Cortex of kidney (tissue), 1 donor: ENCODE measurements around the gene FES.
"Not testable (repeated sequence)": the region's sequence is repeated elsewhere in the genome, so short reads cannot be mapped to it uniquely, and the experiment has no call there.

Experiments
- DNase-seq: peaks from one replicate; lab custom pipeline; 2025; lab: John Stamatoyannopoulos, UW

The FES gene

DNA sequence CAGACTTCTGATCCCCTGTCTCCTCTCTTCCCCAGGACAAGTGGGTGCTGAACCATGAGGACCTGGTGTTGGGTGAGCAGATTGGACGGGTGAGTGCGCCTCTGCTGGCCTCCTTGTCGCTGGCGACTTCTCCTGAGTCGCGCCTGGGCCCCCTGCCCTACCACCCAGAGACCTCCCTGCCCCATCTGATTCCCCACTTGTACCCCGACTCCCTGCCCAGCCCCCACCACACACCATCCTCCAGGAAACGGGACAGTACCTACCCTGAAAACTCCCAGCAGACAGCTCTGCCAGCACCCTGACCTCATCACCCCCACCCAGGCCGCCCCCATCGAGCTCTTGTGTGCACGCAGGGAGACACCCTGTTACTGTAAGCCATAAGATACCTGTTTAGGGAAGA lies 7.7 kb downstream of the FES start:
- no peak for DNase-seq

DNA sequence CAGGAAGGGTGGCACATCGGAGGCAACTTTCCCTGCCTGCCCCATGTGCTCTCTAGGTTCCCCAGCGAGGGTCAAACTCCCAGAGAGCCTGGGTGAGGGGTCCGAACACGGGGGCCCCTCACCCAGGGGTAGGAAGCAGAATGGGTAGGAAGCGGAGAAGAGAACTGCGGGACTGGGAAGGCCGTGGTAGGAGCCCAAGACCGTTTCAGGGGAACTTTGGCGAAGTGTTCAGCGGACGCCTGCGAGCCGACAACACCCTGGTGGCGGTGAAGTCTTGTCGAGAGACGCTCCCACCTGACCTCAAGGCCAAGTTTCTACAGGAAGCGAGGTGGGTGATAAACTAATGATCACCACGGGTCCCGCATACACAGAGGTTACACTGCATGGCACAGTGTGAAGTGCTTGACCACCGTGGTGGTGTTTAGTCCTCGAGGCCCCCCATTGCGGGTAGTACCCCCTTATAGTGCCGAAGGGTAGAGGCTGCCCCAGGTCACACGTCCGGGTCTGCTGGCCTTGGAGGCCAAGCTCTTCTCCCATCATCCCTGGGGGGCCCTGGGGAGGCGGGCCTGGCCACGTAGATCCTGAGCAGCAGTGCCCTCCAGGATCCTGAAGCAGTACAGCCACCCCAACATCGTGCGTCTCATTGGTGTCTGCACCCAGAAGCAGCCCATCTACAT lies 8.3 kb downstream of the FES start:
- no peak for DNase-seq

DNA sequence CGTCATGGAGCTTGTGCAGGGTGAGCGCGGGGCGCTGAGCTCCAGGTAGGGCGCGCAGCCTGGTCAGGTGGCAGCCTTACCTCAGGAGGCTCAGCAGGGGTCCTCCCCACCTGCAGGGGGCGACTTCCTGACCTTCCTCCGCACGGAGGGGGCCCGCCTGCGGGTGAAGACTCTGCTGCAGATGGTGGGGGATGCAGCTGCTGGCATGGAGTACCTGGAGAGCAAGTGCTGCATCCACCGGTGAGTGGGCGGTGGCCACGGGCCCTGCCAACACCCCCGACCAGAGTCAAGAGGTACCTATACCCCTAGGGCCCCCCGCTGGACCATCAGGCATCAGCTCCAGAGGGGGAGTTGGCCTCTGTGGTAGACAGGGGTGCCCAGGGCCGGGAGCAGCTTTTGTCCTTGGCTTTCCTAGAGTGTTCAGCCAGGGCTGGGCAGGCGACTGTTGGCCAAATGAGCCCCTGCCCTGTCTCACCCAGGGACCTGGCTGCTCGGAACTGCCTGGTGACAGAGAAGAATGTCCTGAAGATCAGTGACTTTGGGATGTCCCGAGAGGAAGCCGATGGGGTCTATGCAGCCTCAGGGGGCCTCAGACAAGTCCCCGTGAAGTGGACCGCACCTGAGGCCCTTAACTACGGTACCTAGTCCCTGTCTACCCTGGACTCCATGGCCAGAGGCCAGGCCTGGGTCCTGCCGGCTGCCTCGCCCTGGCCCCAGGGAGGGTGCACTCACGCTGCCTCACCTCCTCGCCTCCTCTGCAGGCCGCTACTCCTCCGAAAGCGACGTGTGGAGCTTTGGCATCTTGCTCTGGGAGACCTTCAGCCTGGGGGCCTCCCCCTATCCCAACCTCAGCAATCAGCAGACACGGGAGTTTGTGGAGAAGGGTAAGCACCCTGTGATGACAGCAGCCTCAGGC lies 9.1 kb downstream of the FES start:
- no peak for DNase-seq

DNA sequence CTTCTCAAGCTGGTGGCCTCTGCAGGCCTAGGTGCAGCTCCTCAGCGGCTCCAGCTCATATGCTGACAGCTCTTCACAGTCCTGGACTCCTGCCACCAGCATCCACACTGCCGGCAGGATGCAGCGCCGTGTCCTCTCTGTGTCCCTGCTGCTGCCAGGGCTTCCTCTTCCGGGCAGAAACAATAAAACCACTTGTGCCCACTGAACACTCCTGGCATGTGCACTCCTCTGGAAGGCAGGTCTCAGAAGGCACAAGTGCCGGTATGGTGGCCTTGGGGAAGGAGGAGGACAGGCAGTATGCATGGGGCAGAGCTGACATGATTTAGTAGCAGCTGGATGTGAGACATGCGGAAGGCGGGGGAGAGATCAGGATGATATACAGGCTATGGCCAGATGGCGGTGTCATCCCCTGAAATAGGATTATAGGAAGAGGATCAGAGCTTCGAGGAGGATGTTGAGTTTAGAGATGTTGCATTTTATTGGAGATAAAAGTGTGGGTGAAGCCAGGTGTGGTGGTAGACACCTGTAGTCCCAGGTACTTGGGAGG lies 11.3 kb downstream of the FES start:
- no peak for DNase-seq

DNA sequence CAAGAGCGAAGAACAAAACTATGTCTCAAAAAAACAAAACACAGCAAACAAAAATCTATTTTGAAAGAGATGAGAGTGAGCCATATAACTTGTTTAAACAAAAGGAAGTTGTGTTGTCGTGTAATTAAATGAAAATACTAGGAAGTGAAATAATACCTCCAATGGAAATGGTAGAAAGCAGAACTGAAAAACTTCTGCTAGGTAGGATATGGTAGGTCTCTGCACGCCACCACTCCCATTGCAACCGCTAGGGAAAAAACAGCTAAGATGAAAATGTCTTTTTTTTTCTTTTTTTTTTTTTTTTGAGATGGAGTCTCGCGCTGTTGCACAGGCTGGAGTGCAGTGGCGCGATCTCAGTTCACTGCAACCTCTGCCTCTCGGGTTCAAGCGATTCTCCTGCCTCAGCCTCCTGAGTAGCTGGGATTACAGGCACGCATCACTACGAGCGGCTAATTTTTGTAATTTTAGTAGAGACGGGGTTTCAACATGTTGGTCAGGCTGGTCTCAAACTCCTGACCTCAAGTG lies 12.9 kb downstream of the FES start:
- not testable (repeated sequence) for DNase-seq

DNA sequence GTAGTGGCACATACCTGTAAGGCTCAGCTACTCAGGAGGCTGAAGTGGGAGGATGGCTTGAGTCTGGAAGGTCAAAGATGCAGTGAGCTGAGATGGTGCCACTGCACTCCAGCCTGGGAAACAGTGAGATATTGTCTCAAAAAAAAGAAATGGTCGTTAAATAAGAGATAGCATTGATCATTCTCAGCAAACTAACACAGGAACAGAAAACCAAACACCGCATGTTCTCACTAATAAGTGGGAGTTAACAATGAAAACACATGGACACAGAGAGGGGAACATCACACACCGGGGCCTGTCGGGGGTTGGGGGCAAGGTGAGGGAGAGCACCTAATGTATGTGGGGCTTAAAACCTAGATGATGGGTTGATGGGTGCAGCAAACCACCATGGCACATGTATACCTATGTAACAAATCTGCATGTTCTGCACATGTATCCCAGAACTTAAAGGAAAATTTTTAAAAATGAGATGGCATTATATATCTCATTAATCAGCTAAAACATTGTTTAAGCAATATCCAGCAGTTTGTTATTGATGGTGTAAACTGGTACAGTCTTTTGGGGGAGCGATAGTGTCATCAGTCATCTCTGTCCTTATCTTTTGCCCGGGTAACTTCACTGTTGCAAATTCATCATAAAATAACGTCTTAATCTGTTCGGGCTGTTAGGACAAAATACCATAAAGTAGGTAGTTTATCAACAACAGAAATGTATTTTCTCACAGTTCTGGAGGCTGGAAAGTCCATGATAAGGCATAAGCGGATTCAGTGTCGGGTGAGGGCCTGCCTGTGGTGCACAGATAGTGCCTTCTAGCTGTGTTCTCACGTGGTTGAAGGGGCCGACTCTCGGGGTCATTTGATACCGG lies 17.1 kb downstream of the FES start:
- DNase-seq, result no peak

DNA sequence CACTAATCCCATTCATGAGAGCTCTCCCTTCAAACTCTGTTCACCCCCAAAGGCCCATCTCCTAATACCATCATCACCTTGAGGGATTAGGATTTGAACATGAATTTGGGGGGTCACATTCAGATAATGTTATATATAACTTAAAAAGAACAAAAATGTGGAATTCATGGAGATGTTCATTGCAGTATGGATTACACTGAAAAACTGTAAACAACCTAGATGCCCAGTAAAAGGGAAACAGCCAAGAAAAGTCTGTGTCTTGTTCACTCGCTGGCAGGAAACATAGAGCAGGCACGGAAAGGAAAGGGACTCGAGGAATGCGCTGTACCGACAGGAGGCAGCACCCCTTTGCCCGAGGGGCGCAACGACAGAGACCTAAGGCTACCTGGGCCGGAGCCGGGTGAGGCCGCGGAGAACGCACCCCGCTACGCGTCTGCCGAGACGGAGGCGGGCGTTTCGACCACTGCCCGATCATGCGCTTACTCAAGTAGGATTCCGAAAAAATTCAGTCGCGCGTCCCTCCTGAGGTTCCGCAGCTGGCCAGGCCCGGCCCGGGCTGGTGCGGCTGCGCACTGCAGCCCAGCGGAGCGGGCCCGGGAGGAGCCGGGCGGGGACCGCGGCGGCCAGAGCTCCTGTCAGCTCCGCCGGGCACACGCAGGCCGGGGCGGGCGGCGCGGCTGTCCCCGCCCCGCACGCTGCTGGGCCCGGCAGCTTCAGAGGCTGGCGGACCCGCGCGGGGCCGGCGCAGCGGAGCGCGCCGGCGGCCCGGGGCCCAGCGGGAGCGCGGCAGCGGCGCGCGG lies 17.9 kb downstream of the FES start:
- no peak for DNase-seq

DNA sequence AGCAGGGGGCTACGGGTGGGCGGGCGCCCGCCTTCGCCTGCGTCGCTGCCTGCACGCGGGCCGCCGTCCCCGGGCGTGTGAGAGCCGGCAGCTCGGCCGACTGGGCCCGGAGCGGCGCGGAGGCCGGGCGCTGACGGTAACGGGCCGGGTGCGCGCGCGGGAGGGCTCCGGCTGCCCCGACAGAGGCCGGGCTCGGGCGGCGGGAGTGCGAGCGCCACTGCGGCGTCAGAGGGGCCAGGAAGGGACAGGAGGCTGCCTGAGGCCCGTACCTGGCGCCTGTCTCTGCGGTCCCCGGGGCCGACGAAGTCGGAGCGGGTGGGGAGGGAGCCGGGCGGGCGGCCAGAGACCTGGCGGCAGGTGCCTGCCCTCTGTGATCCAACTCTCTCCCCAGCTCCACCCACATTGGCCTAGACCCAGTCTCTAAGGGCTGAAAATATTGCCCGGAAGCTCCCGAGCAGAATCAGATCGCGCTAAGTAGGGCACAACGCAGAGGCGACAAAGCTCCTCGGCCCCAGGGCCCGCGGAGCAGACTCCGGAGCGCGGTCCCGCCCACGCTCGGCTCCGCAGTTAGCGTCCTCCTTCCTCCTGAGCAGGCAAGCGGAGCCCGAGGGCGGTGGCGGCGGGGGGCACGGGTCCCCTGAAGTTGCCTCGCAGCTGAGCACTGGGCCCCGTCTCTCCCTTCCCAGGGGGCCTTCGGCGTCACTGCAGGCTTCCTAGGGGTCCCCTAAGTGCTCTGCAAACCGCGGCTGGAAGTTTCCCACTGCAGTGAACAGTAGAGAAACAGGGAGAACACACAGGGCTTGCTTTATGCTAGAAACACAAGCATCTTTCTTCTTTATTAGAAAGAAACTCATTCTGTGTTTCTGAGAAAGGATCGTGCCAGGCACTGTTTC lies 18.8 kb downstream of the FES start, which contains the start of gene MAN2A2:
Gene MAN2A2 (plus strand): TSS at position 463 of the 893 bp plus-strand sequence. CDS start 906 bp downstream, outside the sequence.
- DNase-seq, result no peak

DNA sequence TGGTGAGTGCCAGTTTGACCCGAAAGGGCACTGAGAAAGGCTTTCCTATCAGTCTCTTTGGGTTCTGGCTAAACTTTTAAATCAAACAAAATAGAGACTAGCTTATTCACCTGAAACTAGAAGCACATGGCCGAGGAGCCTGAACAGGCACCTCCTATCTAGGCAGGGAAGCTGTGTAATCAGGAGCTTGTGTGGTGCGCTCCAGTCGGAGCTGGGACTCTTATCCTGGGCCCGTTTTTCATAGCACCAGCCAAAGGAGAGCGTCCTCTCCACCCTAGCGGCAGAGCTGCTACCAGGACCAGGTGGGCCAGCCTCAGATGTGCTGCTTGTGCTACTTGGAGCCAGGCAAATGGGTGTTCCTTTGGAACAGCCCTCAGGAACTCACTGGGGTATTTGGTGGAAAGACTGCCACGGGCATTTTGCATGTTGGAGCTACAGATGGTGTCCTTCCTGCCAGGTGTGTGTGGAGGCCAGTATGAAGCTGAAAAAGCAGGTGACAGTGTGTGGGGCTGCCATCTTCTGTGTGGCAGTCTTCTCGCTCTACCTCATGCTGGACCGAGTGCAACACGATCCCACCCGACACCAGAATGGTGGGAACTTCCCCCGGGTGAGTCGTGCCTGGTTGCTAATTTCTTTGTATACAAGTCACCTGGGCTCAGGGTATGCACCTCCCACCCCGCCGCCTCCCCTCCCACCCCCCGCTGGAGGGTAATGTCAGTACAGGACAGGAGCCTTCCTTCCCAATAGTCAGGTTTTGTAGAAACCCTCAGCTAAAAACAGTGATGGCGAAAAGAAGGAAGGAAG lies 19.6 kb downstream of the FES start:
- DNase-seq, result no peak

DNA sequence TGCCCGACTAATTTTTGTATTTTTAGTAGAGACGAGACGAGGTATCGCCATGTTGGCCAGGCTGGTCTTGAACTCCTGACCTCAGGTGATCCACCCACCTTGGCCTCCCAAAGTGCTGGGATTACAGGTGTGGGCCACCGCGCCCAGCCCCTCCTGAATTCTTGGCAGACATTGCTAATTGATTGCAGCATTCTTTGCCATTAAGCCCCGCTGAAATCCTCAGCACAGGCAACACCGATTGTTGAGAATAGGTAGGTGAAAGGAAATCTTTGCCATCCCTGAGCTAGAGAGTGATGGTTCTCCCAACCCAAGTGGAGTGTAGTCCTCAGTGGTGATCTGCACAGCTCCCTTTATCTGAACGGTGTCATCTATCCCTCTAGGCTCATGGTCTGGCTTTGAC lies 20.4 kb downstream of the FES start:
- no peak for DNase-seq

DNA sequence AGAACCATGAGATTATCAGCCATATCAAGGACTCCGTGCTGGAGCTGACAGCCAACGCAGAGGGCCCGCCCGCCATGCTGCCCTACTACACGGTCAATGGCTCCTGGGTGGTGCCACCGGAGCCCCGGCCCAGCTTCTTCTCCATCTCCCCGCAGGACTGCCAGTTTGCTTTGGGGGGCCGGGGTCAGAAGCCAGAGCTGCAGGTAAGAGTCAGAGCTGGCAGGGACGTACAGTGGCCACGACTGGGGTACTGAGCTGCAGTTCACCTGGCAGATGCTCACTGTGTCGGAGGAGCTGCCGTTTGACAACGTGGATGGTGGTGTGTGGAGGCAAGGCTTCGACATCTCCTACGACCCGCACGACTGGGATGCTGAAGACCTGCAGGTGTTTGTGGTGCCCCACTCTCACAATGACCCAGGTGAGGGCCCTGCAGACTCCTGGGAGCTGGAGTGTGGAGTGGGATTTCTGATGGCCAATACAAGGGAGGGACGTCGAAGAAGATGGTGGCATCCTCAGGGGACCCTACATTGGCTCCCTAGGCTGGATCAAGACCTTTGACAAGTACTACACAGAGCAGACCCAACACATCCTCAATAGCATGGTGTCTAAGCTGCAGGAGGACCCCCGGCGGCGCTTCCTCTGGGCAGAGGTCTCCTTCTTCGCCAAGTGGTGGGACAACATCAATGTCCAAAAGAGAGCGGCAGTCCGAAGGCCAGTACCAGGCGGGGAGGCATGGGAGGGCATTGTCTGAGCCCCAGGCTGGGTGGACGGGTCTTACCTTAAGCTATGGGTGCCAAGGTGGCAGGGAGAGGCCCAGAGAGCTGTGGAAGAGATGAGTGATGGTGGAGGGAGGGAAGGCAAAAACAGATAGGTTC lies 21.2 kb downstream of the FES start:
- DNase-seq, result no peak

DNA sequence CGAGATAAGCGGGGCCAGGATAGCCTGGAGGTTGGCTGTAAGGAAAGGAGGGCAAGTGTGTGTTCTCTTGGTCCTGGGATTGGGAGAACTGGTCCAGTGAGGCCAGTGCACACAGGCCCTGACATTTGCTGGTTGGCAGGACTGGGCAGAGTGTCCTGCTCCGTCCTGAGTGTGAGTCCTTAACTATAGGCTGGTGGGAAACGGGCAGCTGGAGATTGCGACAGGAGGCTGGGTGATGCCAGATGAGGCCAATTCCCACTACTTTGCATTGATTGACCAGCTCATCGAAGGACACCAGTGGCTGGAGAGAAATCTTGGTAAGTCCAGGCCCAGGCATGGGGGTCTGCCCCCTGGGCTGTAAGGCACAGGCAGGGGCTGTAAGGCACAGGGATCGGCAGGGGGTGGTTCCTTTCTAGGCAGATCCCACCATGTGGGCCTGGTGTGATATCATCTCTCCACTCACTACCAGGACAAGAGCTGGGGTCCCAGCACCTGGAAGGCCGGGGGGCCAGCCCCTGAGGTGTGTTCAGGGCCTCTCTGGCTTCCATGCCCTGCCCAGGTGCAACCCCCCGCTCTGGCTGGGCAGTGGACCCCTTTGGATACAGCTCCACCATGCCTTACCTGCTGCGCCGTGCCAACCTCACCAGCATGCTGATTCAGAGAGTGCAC lies 22.0 kb downstream of the FES start:
- DNase-seq, result no peak

DNA sequence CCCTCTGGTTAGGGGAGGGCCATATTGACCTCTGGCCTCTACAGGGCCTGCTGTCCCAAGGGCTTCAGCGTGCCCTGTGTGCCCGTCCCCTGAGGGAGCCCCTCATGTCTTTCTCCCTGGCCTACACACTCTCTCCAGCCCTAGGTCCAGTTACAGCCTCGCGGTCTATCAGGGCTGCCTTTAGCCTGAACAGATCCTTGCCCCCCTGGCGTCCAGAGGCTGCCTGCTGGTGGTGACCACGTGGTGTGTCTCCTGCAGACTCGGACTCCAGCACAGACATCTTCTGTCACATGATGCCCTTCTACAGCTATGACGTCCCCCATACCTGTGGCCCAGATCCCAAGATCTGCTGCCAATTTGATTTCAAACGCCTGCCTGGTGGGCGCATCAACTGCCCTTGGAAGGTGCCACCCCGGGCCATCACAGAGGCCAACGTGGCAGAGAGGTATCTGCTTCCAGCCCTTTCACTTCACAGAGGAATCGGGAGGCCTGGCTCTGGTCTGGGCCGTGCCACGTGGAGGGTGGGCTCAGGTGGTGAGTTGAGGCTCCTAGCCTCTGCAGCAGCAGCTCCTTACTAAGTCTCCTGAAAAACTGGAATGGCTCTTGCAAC lies 22.9 kb downstream of the FES start:
- DNase-seq, result no peak

DNA sequence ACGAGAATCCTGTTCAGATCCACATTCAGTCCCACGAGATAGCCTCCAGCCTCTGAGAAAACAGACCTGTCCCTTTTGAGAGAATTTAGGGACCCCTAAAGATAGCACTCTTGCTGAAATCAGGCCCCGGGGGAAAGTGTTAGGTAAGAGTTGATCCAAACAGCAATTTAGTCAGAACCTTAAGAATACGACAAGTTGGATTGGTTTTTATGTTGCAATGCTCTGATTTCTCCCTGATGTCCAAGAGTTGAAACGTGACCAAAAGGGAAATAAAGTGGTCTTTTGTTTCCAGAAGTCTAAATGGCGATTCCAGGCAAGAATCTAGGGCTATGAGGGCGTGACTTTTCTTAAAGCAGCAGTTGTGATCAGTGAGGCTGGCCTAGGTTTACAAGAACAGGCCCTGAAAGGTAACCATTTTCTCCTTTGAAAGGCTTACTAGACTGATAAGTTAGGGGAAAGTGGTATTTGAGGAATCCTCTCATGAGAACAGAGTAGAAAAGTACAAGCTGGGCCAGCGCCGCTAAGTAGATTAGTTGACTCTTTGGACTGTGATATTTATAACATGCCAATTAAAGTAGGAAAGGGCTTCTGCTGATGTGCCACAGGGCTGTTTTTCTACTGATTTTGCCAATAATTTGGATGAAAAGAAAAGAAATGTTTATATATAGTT lies 23.7 kb downstream of the FES start:
- DNase-seq, result no peak

DNA sequence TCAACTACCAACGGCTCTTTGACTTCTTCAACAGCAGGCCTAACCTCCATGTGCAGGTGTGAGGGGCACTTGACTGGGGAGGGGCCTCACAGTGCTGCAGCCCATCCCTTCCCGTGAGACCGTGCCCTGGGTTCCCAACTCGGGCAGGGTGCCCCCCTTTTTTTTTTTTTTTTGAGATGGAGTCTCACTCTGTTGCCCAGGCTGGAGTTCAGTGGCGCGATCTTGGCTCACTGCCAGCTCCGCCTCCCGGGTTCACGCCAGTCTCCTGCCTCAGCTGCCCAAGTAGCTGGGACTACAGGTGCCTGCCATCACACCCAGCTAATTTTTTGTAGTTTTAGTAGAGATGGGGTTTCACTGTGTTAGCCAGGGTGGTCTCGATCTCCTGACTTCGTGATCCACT lies 25.1 kb downstream of the FES start:
- DNase-seq, result not testable (repeated sequence)

DNA sequence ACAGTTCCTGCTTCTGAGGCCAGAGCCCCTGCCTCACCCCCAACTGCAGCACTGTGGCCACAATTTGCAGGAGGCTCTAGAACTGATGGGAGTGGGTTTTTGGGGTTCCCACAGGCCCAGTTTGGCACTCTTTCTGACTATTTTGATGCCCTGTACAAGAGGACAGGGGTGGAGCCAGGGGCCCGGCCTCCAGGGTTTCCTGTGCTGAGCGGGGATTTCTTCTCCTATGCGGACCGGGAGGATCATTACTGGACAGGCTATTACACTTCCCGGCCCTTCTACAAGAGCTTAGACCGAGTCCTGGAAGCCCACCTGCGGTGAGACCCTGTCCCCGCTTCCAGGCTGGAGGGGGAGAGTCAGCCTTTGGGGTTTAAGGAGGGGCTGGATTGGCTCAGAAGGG lies 25.7 kb downstream of the FES start:
- DNase-seq, result no peak
